ENCODE measurements around the gene SLC25A45.

GRCh38 chr11:65380460-65381119, 1.9 kb downstream of the SLC25A45 start:
- TF ChIP-seq POLR2A (IDR thresholded peaks at IDR 0.05; ENCODE audit: low read depth, low read length) (no peak), POLR2AphosphoS5 (IDR thresholded peaks at IDR 0.05; ENCODE audit: low read depth, low read length) (no peak), PAX5 (IDR thresholded peaks at IDR 0.05; ENCODE audit: insufficient read depth, low read length, severe bottlenecking) (no peak), SPI1 (IDR thresholded peaks at IDR 0.05; ENCODE audit: low read depth, low read length) (no peak), TAF1 (IDR thresholded peaks at IDR 0.05; ENCODE audit: low read depth, low read length) (no peak), POU2F2 (IDR thresholded peaks at IDR 0.05; ENCODE audit: low read depth, low read length) (no peak)
